Thoracic aorta (tissue), 2 donors: ENCODE measurements around the gene IRF1. TPM values are rescaled to one million over a fixed set of nuclear protein-coding genes. Genes with fewer than 3 reads are reported as not detected.

Experiments
- ATAC-seq: fragments of 150-250 bp; one replicate; pipeline ENCODE4 v1.8.0; 2017; ENCODE audit warnings: low read depth; ENCODE audit not compliant: insufficient number of reproducible peaks, low FRiP score
- DNase-seq: peaks from one replicate; pipeline ENCODE4 v3.0.0-alpha.2; 2020; ENCODE audit warnings: low spot score
- H3K27ac ChIP-seq, 2 donors: fragments of 200-600 bp; sonication (generic); 1 replicate in 1 of 2; 2 replicates in 1 of 2; pipeline ENCODE4 v1.5.1; 2016; ENCODE audit warnings: mild to moderate bottlenecking in 2 of 2, moderate library complexity in 2 of 2
- H3K27me3 ChIP-seq: fragments of 200-600 bp; sonication (generic); replicated peaks from 2 replicates; pipeline ENCODE4 v1.6.0; 2016; ENCODE audit warnings: mild to moderate bottlenecking; ENCODE audit not compliant: insufficient read depth
- H3K36me3 ChIP-seq: fragments of 200-600 bp; sonication (generic); one replicate; pipeline ENCODE4 v1.5.1; 2016
- H3K4me1 ChIP-seq, 2 donors: fragments of 200-600 bp; sonication (generic); 1 replicate in 1 of 2; 2 replicates in 1 of 2; pipeline versions ENCODE4 v1.5.1 to v1.6.0; 2016; ENCODE audit warnings: low read depth in 2 of 2, mild to moderate bottlenecking in 1 of 2; ENCODE audit not compliant: control insufficient read depth in 1 of 2
- H3K4me3 ChIP-seq: fragments of 200-600 bp; sonication (generic); 2 replicates; pipeline ENCODE4 v1.5.1; 2016; ENCODE audit warnings: mild to moderate bottlenecking
- H3K9me3 ChIP-seq: fragments of 200-600 bp; sonication (generic); 2 replicates; pipeline ENCODE4 v1.5.1; 2016
- total RNA-seq, 2 donors: library from RNA; depleted of rRNA; stranded (reverse); fragments of >200 nt; gene quantifications; one replicate each; pipeline versions ENCODE4 v1.1.0 to v1.2.3, GENCODE V29; 2016
- TF ChIP-seq, protein P1 (sequence below): fragments of 200-600 bp; sonication (generic); IDR thresholded peaks from one replicate; pipeline ENCODE4 v1.5.1; 2019; ENCODE audit warnings: antibody characterized with exemption

The IRF1 gene
- total RNA-seq, 2 donors from 2014 or later: 31.3 to 57.7 TPM

DNA sequence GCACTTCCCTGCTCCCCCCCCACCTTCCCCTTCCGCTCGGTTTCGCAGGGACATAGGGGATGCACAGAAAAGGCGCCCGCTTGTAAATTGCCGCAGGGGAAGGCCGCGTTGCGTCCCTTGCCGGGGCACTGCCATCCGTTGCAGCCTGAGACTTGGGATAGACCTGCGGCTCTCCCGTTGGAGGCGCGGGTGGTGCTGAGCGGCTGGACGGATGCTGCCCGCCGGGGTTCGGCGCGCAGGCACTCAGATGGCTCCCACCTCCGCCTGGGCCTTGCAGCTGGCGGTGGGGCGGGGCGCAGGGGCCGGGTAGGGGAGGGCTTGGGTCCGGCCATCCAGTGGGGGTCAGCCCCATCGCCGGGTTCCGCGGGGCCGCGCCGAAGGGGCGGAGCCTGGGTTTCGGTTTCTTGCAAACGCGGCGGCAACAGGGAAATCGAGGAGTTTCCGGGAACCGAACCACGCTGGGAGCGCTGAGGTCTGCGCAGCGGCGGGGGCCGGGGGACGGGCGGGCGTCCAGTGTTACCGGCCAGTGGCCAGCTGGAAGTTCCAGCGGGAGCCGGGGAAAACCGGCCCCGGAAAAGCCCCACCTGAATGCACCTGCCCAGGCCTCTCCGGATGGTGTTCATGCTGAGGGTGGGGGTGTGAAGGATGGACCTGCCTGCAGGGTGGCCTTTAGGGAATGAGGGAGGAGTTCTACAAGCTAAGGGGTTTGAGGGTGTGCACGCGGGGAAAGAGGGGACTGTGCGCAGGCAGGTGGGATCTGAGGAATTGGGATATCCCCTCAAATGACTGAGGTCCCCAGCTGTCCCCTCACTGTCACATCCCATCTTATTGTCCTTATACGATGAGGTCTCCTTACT is 6.3 kb upstream of the IRF1 start:
- H3K4me1 ChIP-seq: peaks cover 22 to 44% of the 10 kb centered on the region in 2 donors
- DNase-seq: peak; percentile 50
- H3K27me3 ChIP-seq: no peaks in the 10 kb centered on the region
- H3K9me3 ChIP-seq: no peaks in the 10 kb centered on the region
- H3K27ac ChIP-seq: peak overlapping the region; percentile 94 to 95
- H3K4me3 ChIP-seq: peak overlapping the region; percentile 85
- ATAC-seq: peak; percentile 3
- no peaks in the 10 kb centered on the region for H3K36me3 ChIP-seq
- TF ChIP-seq, protein P1, sequence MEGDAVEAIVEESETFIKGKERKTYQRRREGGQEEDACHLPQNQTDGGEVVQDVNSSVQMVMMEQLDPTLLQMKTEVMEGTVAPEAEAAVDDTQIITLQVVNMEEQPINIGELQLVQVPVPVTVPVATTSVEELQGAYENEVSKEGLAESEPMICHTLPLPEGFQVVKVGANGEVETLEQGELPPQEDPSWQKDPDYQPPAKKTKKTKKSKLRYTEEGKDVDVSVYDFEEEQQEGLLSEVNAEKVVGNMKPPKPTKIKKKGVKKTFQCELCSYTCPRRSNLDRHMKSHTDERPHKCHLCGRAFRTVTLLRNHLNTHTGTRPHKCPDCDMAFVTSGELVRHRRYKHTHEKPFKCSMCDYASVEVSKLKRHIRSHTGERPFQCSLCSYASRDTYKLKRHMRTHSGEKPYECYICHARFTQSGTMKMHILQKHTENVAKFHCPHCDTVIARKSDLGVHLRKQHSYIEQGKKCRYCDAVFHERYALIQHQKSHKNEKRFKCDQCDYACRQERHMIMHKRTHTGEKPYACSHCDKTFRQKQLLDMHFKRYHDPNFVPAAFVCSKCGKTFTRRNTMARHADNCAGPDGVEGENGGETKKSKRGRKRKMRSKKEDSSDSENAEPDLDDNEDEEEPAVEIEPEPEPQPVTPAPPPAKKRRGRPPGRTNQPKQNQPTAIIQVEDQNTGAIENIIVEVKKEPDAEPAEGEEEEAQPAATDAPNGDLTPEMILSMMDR: no peak

DNA sequence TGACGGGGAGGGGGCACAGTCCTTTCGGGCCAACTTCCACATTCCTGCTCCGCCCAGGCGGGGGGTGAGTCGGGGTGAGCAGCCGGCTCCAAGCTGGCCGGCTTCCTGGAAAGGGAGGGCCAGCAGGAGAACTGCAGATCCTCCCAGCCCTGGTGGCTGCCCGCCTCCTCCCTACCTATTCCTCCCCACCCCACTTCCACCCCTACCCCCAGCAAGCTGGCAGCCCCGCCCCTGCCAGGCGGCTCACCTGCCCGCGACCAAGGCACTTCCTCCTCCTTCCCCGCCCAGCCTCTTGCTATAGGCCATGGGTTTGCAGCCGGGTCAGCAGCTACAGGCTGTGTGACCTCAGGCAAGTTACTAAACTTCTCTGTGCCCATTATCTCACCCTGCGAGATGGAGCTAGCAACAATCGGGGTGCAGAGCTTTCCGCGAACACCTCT is 5.6 kb upstream of the IRF1 start:
- DNase-seq (peak; percentile 59), ATAC-seq (peak; percentile 37)
- peaks cover 27 to 51% of the 10 kb centered on the region in 2 donors for H3K4me1 ChIP-seq
- peak overlapping the region; percentile 85 for H3K4me3 ChIP-seq
- H3K36me3 ChIP-seq: no peaks in the 10 kb centered on the region
- no peaks in the 10 kb centered on the region for H3K27me3 ChIP-seq
- TF ChIP-seq, protein P1: no peak
- H3K27ac ChIP-seq: peak overlapping the region; percentile 94 to 95
- H3K9me3 ChIP-seq: no peaks in the 10 kb centered on the region

DNA sequence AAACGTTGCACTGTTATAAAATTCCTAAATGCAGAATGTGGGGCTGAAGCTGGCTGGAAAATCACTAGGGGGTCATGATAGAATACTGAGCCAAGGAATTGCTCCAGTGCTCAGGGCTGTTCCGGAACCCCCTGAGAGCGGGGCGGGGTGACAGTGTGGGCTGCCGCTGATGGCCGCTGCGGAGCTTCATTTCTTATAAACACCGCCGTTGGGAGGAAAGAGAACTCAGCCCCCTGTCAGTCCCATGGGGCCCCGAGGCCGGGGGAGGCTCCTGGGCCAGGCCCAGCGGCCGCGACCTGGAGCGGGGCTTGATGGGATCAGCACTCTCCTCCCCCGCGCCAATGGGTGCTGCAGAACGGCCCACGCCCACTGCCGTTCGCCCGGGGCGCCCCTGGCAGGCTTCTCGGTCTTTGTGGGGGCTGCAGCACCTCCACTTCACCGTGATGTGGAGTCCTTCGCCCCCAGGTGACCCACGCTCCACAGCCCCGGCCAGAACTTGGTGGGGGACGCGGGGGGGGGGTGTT is 5.2 kb upstream of the IRF1 start:
- Histone ChIP-seq H3K4me1 (peaks cover 28 to 54% of the 10 kb centered on the region in 2 donors), H3K9me3 (no peaks in the 10 kb centered on the region), H3K36me3 (no peaks in the 10 kb centered on the region), H3K4me3 (peak overlapping the region; percentile 85), H3K27me3 (no peaks in the 10 kb centered on the region), H3K27ac (peak overlapping the region; percentile 94 to 95)
- ATAC-seq (peak; percentile 2), DNase-seq (peak; percentile 69)
- TF ChIP-seq, protein P1: no peak

DNA sequence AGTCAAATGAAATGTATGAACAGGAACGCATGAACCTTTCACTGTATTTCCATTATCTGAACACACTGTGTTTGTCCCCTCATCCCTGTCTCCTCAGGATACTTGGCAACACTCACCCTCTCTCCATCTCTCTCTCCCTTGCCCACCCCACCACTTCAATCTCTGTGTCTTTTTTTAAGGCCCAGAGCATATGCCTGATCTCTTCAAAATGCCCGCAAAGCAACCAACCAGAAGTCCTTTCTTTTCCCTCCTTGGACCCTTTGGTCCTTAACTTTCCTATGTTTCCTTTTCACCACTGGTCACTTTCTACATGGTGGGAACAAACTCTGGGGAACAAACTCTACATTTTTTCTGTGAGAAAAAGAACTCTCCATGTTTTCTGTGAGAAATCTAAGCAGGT is 3.2 kb upstream of the IRF1 start:
- H3K9me3 ChIP-seq: no peaks in the 10 kb centered on the region
- ATAC-seq (no peak), DNase-seq (no peak)
- no peaks in the 10 kb centered on the region for H3K36me3 ChIP-seq
- H3K27me3 ChIP-seq: no peaks in the 10 kb centered on the region
- no peak overlapping the region for H3K4me3 ChIP-seq
- TF ChIP-seq, protein P1: no peak
- H3K27ac ChIP-seq: peak overlapping the region in 1 of 2 donors; percentile 94
- H3K4me1 ChIP-seq: peaks cover 31 to 58% of the 10 kb centered on the region in 2 donors

DNA sequence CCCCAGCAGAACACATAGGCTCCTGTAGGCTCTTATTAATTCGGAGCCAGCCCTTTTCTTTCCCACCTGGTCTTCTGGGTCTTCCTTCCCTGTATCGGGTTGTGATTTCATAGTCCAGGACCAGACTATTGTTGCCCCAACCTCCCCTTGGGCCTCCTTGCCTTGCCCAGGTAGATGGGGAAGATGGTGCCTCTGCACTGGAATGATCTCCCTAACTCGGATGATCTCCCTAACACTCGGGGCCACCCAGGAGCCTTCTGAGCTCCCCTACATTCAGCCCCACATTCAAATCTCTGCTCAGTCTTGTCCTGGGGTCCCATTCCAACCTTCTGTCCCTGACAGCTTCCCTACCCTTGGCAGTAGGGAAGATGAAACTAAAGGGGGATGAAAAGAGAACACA is 2.7 kb upstream of the IRF1 start:
- ATAC-seq (no peak), DNase-seq (no peak)
- no peaks in the 10 kb centered on the region for H3K27me3 ChIP-seq
- H3K36me3 ChIP-seq: no peaks in the 10 kb centered on the region
- H3K4me3 ChIP-seq: no peak overlapping the region
- H3K27ac ChIP-seq: no peak overlapping the region
- TF ChIP-seq, protein P1: no peak
- H3K9me3 ChIP-seq: no peaks in the 10 kb centered on the region
- H3K4me1 ChIP-seq: peaks cover 30 to 58% of the 10 kb centered on the region in 2 donors
